Mammary epithelial cell (primary cell): ENCODE data around the gene ATOH1.

Experiments used
- EZH2 ChIP-seq: IDR thresholded peaks from 2 replicates; pipeline ENCODE4 v1.6.1; 2012; ENCODE audit warnings: low read length, inconsistent platforms, borderline replicate concordance
- TF ChIP-seq, protein P1 (sequence below), 2 donors: IDR thresholded peaks in 1 of 2; conservative IDR thresholded peaks in 1 of 2; 2 replicates each; pipeline ENCODE4 v1.5.1; 2011 to 2012; ENCODE audit warnings: inconsistent platforms in 2 of 2, low read length in 2 of 2, mild to moderate bottlenecking in 2 of 2, control low read depth in 1 of 2, low read depth in 1 of 2; ENCODE audit not compliant: insufficient read depth in 1 of 2; ENCODE audit errors: extremely low read depth in 1 of 2

GRCh38 chr4:93876754-93877153, 48.2 kb downstream of the ATOH1 start:
- TF ChIP-seq, protein P1, sequence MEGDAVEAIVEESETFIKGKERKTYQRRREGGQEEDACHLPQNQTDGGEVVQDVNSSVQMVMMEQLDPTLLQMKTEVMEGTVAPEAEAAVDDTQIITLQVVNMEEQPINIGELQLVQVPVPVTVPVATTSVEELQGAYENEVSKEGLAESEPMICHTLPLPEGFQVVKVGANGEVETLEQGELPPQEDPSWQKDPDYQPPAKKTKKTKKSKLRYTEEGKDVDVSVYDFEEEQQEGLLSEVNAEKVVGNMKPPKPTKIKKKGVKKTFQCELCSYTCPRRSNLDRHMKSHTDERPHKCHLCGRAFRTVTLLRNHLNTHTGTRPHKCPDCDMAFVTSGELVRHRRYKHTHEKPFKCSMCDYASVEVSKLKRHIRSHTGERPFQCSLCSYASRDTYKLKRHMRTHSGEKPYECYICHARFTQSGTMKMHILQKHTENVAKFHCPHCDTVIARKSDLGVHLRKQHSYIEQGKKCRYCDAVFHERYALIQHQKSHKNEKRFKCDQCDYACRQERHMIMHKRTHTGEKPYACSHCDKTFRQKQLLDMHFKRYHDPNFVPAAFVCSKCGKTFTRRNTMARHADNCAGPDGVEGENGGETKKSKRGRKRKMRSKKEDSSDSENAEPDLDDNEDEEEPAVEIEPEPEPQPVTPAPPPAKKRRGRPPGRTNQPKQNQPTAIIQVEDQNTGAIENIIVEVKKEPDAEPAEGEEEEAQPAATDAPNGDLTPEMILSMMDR (conservative IDR thresholded peaks at IDR 0.05 in 1 of 2, IDR thresholded peaks at IDR 0.05 in 1 of 2; ENCODE audit: extremely low read depth in 1 of 2, insufficient read depth in 1 of 2, low read depth in 1 of 2, low read length in 2 of 2), result no peak
- TF ChIP-seq EZH2, result no peak
